CD4-positive, CD25-positive, alpha-beta regulatory T cell (primary cell): ENCODE measurements around the gene HGS. TPM values are rescaled to one million over a fixed set of nuclear protein-coding genes. Genes with fewer than 3 reads are reported as not detected.

ENCODE experiments used
- ATAC-seq, 2 donors: fragments of 150-1000 bp; cut with Tn5 transposase; one replicate each; pipeline ENCODE4 v1.10.0; 2021; ENCODE audit warnings: low read depth in 2 of 2, moderate number of reproducible peaks in 2 of 2, moderate library complexity in 1 of 2
- DNase-seq, 3 donors: peaks; one replicate each; pipeline versions ENCODE4 v3.0.0 to v3.0.0-alpha.2; 2012 to 2022; ENCODE audit warnings: mixed read lengths in 1 of 3
- H3K27ac ChIP-seq: one replicate; pipeline ENCODE4 v1.7.0; 2013; ENCODE audit warnings: mild to moderate bottlenecking, low read length; ENCODE audit not compliant: insufficient read depth, poor library complexity, severe bottlenecking
- H3K27me3 ChIP-seq: one replicate; pipeline ENCODE4 v1.7.0; 2013; ENCODE audit warnings: low read length; ENCODE audit not compliant: control insufficient read depth, insufficient read depth
- H3K36me3 ChIP-seq: one replicate; pipeline ENCODE4 v1.7.0; 2013; ENCODE audit warnings: mild to moderate bottlenecking, low read length, moderate library complexity; ENCODE audit not compliant: control insufficient read depth, insufficient read depth
- H3K4me1 ChIP-seq: 2 replicates; pipeline ENCODE4 v1.7.0; 2013; ENCODE audit warnings: mild to moderate bottlenecking, low read length; ENCODE audit not compliant: insufficient read depth, control insufficient read depth, poor library complexity, severe bottlenecking
- H3K4me3 ChIP-seq: one replicate; pipeline ENCODE4 v1.7.0; 2013; ENCODE audit warnings: low read depth, mild to moderate bottlenecking, low read length, moderate library complexity
- H3K9me3 ChIP-seq, 2 experiments: 1 replicate in 1 of 2; 2 replicates in 1 of 2; pipeline ENCODE4 v1.7.0; 2013; ENCODE audit warnings: low read length in 2 of 2, mild to moderate bottlenecking in 1 of 2, moderate library complexity in 1 of 2; ENCODE audit not compliant: control insufficient read depth in 2 of 2
- H3K27ac Mint-ChIP-seq, 3 donors: one replicate each; pipeline ENCODE4 v1.8.0; 2020 to 2022; ENCODE audit warnings: mild to moderate bottlenecking in 3 of 3, mixed read lengths in 3 of 3, moderate library complexity in 2 of 3
- H3K27me3 Mint-ChIP-seq: one replicate; pipeline ENCODE4 v1.8.0; 2022; ENCODE audit warnings: mild to moderate bottlenecking, mixed read lengths
- H3K36me3 Mint-ChIP-seq: one replicate; pipeline ENCODE4 v1.8.0; 2020; ENCODE audit warnings: mixed read lengths
- H3K4me1 Mint-ChIP-seq, 4 donors: one replicate each; pipeline ENCODE4 v1.8.0; 2020 to 2022; ENCODE audit warnings: mixed read lengths in 4 of 4, mild to moderate bottlenecking in 1 of 4
- H3K4me3 Mint-ChIP-seq, 4 donors: one replicate each; pipeline ENCODE4 v1.8.0; 2020 to 2022; ENCODE audit warnings: mild to moderate bottlenecking in 4 of 4, mixed read lengths in 4 of 4, moderate library complexity in 3 of 4
- H3K9me3 Mint-ChIP-seq, 7 donors: one replicate each; pipeline ENCODE4 v1.8.0; 2020 to 2022; ENCODE audit warnings: mixed read lengths in 7 of 7, mild to moderate bottlenecking in 3 of 7, moderate library complexity in 2 of 7
- polyA plus RNA-seq, 4 donors: library from polyadenylated mRNA; unstranded; fragments of 300-500 nt; fragmentation: Illumina TruSeq; gene quantifications; one replicate each; pipeline ENCODE4 v1.2.3, GENCODE V29; 2021
- total RNA-seq: library from RNA; stranded (reverse); gene quantifications from one replicate; pipeline ENCODE4 v1.2.3, GENCODE V29; 2022

HGS gene
- total and polyA plus RNA-seq, 5 donors from 2014 or later, result 23.4 to 148 (median 29.6) TPM

DNA sequence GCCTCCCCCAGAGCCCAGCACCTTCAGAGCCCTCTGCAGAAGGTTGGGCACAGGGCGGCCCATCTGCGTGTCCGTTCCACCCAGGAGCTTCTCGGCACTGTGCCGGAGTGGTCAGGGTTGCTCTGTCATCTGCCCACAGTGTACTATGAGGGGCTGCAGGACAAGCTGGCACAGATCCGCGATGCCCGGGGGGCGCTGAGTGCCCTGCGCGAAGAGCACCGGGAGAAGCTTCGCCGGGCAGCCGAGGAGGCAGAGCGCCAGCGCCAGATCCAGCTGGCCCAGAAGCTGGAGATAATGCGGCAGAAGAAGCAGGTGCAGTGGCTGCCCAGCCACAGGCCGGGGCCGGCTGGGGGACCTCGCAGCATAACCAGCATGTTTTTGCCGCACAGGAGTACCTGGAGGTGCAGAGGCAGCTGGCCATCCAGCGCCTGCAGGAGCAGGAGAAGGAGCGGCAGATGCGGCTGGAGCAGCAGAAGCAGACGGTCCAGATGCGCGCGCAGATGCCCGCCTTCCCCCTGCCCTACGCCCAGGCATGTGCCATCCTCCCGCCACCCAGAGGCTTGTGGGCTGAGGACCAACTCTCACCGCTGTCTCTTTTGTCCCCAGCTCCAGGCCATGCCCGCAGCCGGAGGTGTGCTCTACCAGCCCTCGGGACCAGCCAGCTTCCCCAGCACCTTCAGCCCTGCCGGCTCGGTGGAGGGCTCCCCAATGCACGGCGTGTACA lies 12.6 kb downstream of the HGS start:
- DNase-seq, result no peak
- no peaks in the 10 kb centered on the region for H3K9me3 ChIP-seq
- H3K4me1 ChIP-seq, result peaks cover 5% of the 10 kb centered on the region
- Mint-ChIP-seq H3K9me3 (no peaks in the 10 kb centered on the region), H3K27me3 (no peaks in the 10 kb centered on the region), H3K36me3 (peaks cover 9% of the 10 kb centered on the region), H3K4me1 (peaks cover 0 to 7% (median 0%) of the 10 kb centered on the region in 4 donors), H3K4me3 (no peak overlapping the region), H3K27ac (no peak overlapping the region)
- peaks cover 59% of the 10 kb centered on the region for H3K36me3 ChIP-seq
- no peak for ATAC-seq
- H3K27ac ChIP-seq, result no peak overlapping the region
- no peaks in the 10 kb centered on the region for H3K27me3 ChIP-seq
- no peak overlapping the region for H3K4me3 ChIP-seq

DNA sequence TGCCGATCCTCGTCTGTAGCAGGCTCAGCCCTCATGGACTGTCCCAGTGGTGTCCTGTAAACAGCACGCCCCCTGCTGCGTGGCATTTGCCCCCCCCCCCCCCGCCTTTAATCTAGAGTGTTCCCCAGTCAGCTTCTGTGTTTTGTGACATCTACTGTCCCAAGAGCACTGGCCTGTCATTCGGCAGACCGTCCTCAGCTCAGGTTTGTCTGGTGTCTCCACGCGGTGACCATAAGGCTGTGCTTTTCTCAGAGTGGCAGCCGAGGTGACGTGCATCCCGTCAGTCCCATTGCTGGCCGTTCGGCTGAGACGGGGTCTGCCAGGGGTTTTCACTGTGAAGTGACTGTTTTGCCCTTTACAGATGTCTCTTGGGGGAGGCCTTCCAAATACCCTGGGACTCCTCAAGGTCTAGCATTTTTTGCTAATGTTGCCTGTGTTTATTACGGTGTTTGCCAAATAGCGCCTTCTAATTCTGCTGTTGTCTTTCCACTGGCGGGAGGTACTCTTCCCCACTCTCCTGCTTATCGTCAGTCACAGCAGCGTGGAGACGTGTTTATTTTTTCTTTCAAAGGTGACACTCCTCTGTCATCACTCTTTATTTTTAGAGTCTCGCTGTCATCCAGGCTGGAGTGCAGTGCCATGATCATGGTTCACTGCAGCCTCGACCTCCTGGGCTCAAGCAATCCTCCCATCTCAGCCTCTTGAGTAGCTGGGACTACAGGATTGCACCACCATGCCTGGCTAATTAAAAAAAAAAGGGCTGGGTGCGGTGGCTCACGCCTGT lies 13.6 kb downstream of the HGS start:
- Mint-ChIP-seq H3K4me3 (no peak overlapping the region), H3K27ac (no peak overlapping the region), H3K9me3 (no peaks in the 10 kb centered on the region), H3K27me3 (no peaks in the 10 kb centered on the region), H3K36me3 (peaks cover 9% of the 10 kb centered on the region), H3K4me1 (peaks cover 0 to 16% (median 2%) of the 10 kb centered on the region in 4 donors)
- H3K27me3 ChIP-seq, result no peaks in the 10 kb centered on the region
- H3K9me3 ChIP-seq, result no peaks in the 10 kb centered on the region
- peaks cover 49% of the 10 kb centered on the region for H3K36me3 ChIP-seq
- ATAC-seq, result no peak
- no peak for DNase-seq
- H3K4me3 ChIP-seq, result no peak overlapping the region
- no peak overlapping the region for H3K27ac ChIP-seq
- H3K4me1 ChIP-seq, result peaks cover 16% of the 10 kb centered on the region

DNA sequence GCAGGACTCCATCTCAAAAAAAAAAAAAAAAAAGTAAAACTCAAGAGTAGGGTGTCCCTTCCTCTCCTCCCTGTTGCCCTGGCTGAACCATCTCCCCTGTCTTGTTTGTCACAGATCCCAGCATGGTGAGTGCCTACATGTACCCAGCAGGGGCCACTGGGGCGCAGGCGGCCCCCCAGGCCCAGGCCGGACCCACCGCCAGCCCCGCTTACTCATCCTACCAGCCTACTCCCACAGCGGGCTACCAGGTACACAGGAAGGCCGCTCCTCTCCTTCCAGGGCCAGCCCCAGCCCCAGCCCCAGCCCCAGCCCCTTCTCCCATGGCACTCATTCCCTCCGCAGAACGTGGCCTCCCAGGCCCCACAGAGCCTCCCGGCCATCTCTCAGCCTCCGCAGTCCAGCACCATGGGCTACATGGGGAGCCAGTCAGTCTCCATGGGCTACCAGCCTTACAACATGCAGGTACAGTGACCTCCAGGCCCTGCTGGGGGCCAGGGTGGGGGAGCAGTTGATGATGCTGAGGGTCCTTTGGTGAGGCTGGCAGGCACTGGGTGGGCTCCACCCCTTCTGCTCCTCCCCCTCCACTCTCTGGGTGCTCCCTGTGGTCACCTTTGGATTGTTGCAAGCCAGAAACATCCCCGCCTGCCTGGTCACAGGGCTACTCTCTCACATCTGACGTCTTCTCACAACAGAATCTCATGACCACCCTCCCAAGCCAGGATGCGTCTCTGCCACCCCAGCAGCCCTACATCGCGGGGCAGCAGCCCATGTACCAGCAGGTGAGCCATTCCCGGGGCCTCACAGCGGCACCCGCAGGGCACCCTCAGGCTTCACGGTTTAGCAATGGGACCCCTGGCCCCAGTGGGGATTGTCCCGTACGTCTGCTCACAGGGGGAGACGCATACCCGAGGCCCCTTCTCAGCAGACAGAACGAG lies 16.8 kb downstream of the HGS start:
- Histone ChIP-seq H3K36me3 (peaks cover 29% of the 10 kb centered on the region), H3K9me3 (no peaks in the 10 kb centered on the region), H3K27ac (no peak overlapping the region), H3K4me1 (peaks cover 35% of the 10 kb centered on the region), H3K4me3 (no peak overlapping the region), H3K27me3 (no peaks in the 10 kb centered on the region)
- Mint-ChIP-seq H3K36me3 (peaks cover 11% of the 10 kb centered on the region), H3K4me1 (peaks cover 0 to 39% (median 6%) of the 10 kb centered on the region in 4 donors), H3K4me3 (peak overlapping the region in 3 of 4 donors; percentile 27 to 94 (median 58)), H3K27me3 (no peaks in the 10 kb centered on the region), H3K9me3 (no peaks in the 10 kb centered on the region), H3K27ac (peak overlapping the region in 1 of 3 donors; percentile 79)
- ATAC-seq (no peak), DNase-seq (no peak)

DNA sequence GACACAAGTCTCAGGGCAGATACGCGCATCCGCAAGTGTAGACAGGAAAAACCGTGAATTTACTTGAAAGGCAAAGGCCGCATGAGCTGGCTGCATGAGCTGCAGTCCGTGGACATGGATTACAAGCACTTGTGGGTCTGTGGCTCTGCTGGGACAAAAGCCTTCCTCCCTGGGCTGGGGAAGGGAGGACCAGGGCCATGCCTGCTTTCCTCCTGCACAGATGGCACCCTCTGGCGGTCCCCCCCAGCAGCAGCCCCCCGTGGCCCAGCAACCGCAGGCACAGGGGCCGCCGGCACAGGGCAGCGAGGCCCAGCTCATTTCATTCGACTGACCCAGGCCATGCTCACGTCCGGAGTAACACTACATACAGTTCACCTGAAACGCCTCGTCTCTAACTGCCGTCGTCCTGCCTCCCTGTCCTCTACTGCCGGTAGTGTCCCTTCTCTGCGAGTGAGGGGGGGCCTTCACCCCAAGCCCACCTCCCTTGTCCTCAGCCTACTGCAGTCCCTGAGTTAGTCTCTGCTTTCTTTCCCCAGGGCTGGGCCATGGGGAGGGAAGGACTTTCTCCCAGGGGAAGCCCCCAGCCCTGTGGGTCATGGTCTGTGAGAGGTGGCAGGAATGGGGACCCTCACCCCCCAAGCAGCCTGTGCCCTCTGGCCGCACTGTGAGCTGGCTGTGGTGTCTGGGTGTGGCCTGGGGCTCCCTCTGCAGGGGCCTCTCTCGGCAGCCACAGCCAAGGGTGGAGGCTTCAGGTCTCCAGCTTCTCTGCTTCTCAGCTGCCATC lies 17.7 kb downstream of the HGS start:
- H3K9me3 ChIP-seq, result no peaks in the 10 kb centered on the region
- H3K27ac ChIP-seq, result peak overlapping the region; percentile 47
- no peaks in the 10 kb centered on the region for H3K27me3 ChIP-seq
- Mint-ChIP-seq H3K9me3 (no peaks in the 10 kb centered on the region), H3K4me3 (peak overlapping the region; percentile 63 to 94 (median 90)), H3K27me3 (no peaks in the 10 kb centered on the region), H3K27ac (peak overlapping the region in 1 of 3 donors; percentile 14), H3K4me1 (peaks cover 0 to 44% (median 6%) of the 10 kb centered on the region in 4 donors), H3K36me3 (peaks cover 16% of the 10 kb centered on the region)
- peaks cover 24% of the 10 kb centered on the region for H3K36me3 ChIP-seq
- peaks cover 35% of the 10 kb centered on the region for H3K4me1 ChIP-seq
- no peak overlapping the region for H3K4me3 ChIP-seq
- DNase-seq (no peak), ATAC-seq (no peak)

DNA sequence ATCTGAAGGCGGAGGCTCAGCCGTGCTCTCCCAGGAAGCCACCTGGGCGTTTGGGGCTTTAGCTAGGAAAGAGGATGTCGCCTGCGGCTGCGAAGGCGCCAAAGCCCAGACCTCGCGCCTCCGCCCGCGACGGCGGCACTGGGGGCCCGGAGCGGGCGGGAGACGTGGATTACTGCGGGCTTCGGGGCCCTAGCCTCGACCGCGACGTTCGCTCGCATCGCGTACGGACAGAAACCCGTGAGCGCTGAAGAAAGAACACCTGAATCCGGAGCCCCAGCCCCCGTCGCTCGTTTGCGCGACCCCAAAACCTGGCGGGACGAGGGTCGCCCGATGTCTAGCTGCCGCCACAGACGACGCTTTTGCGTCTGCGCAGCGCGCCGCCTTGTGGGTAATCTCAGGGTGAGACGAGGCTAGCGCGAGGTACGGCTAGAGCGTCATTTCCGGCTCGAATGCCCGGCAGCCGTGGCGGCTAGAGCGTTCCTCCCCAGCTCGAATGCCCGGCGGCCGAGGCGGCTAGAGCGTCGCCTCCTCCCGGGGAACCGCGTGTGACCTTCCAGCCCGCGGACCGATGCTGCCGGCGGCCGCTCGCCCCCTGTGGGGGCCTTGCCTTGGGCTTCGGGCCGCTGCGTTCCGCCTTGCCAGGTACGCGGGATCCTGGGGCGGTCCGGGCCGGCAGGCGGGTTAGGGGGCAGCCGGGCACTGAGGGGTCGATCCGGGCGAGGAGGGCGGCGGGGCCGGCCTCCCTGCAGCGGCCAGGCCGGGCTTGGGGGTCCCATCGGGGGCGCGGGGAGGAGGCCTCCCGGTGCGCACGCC lies 19.3 kb downstream of the HGS start, which contains the start of gene MRPL12:
Gene MRPL12 (plus strand): TSS at position 434 of the 813 bp plus-strand sequence. CDS start 135 bp downstream, at position 569.
- Mint-ChIP-seq H3K4me1 (peaks cover 0 to 44% (median 6%) of the 10 kb centered on the region in 4 donors), H3K4me3 (peak within 1 kb of the TSS; percentile 89 to 96 (median 93))

DNA sequence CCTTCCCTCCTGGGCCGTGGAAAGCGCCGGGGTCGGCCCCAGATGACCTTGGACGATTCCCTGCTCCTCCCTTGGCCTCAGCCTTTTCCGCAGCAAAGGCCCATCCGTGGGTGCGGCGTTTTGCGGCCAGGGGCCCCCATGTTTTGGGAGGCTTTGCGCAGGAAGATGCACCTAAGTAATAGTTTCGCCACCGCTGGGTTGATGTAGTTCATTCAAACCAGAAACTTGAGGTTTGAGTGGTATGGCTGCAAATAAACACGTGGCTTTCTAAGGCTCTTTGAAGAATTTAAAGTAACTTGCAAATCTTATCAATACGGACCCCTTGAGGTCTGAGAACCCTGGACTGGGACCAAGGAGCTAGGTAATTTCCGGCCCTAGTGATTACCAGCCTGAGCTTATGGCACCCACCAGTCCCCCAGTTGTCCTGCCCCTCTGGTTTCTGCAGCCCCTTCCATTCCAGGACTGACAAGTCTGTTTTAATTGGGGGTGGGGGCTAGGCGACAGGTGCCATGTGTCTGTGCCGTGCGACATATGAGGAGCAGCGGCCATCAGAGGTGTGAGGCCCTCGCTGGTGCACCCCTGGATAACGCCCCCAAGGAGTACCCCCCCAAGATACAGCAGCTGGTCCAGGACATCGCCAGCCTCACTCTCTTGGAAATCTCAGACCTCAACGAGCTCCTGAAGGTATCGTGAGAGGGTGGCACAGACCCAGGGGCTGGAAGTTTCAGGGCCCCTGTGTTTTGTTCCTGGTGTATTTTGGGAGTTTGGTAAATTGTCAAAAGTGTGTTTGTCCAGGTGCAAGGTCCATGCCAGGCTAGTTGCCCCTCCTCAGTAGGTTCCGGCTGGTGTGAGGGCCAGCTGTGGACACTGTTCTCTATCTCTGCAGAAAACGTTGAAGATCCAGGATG lies 20.2 kb downstream of the HGS start:
- Mint-ChIP-seq H3K27ac (peak overlapping the region in 2 of 3 donors; percentile 82 to 85), H3K4me3 (peak overlapping the region; percentile 82 to 94 (median 90)), H3K4me1 (peaks cover 0 to 44% (median 6%) of the 10 kb centered on the region in 4 donors), H3K27me3 (no peaks in the 10 kb centered on the region), H3K36me3 (peaks cover 9% of the 10 kb centered on the region), H3K9me3 (no peaks in the 10 kb centered on the region)
- Histone ChIP-seq H3K4me1 (peaks cover 35% of the 10 kb centered on the region), H3K9me3 (no peaks in the 10 kb centered on the region), H3K27me3 (no peaks in the 10 kb centered on the region), H3K27ac (peak overlapping the region; percentile 92), H3K4me3 (peak overlapping the region; percentile 77), H3K36me3 (peaks cover 8% of the 10 kb centered on the region)
- ATAC-seq, result no peak
- peak in 1 of 3 donors; percentile 40 for DNase-seq

More for the DNA sequence above, 19.3 kb downstream of the HGS start, which contains the start of gene MRPL12:
- peaks cover 14% of the 10 kb centered on the region for H3K36me3 ChIP-seq
- no peaks in the 10 kb centered on the region for H3K27me3 ChIP-seq
- peak; percentile 91 to 94 for ATAC-seq
- H3K4me3 ChIP-seq, result peak within 1 kb of the TSS; percentile 77
- peaks cover 16% of the 10 kb centered on the region for H3K36me3 Mint-ChIP-seq
- H3K9me3 ChIP-seq, result no peaks in the 10 kb centered on the region
- peaks cover 35% of the 10 kb centered on the region for H3K4me1 ChIP-seq
- H3K27ac Mint-ChIP-seq, result peak within 1 kb of the TSS; percentile 87 to 96 (median 90)
- no peaks in the 10 kb centered on the region for H3K27me3 Mint-ChIP-seq
- H3K9me3 Mint-ChIP-seq, result no peaks in the 10 kb centered on the region
- peak within 1 kb of the TSS; percentile 92 for H3K27ac ChIP-seq
- DNase-seq, result peak; percentile 85 to 92 (median 85)
